ENCODE measurements around the gene TTBK2. TPM values are rescaled to one million over a fixed set of nuclear protein-coding genes. Genes with fewer than 3 reads are reported as not detected.

Gene TTBK2
- total and polyA plus RNA-seq, 3 experiments from 2014 or later = 9.3 to 11.4 (median 11.1) TPM

DNA sequence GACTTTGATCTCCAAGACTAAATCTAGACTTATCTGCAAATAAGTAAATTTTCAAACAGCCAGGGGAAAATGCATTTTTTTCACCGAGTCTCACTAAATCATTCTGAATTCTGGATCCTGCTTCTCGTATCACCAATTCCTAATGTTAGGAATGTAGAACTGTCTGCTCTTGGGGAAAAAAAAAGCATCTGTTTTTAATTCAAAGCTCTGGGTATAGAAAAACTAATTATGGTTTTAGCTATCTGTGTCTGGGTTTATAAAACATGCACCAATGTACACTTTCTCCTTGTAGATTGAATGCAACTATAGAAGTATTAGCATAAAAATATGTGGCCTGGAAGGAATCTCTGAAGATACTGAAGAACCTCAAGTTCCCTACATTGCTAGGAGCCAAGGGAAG is 178.9 kb downstream of the TTBK2 start:
- peaks cover 5 to 23% (median 10%) of the 10 kb centered on the region in 3 donors for H3K36me3 Mint-ChIP-seq
- Histone ChIP-seq H3K4me1 (ENCODE audit: insufficient read depth, low read length) (peaks cover 6% of the 10 kb centered on the region), H3K27me3 (ENCODE audit: insufficient read depth, low read length, poor library complexity, severe bottlenecking) (no peaks in the 10 kb centered on the region), H3K9me3 (ENCODE audit: low read length) (no peaks in the 10 kb centered on the region), H3K4me3 (ENCODE audit: low read length) (no peak overlapping the region), H3K36me3 (ENCODE audit: insufficient read depth, low read length) (no peaks in the 10 kb centered on the region), H3K27ac (ENCODE audit: low read depth, low read length) (no peak overlapping the region)
- H3K4me3 Mint-ChIP-seq = peak overlapping the region in 1 of 7 donors; percentile 7
- ChIA-PET CTCF (no interaction called here), POLR2A (no interaction called here)
- DNase-seq = no peak
- H3K9me3 Mint-ChIP-seq = no peaks in the 10 kb centered on the region
- peaks cover 6% of the 10 kb centered on the region in 3 donors for H3K4me1 Mint-ChIP-seq
- no peaks in the 10 kb centered on the region for H3K27me3 Mint-ChIP-seq
- no peak overlapping the region for H3K27ac Mint-ChIP-seq

DNA sequence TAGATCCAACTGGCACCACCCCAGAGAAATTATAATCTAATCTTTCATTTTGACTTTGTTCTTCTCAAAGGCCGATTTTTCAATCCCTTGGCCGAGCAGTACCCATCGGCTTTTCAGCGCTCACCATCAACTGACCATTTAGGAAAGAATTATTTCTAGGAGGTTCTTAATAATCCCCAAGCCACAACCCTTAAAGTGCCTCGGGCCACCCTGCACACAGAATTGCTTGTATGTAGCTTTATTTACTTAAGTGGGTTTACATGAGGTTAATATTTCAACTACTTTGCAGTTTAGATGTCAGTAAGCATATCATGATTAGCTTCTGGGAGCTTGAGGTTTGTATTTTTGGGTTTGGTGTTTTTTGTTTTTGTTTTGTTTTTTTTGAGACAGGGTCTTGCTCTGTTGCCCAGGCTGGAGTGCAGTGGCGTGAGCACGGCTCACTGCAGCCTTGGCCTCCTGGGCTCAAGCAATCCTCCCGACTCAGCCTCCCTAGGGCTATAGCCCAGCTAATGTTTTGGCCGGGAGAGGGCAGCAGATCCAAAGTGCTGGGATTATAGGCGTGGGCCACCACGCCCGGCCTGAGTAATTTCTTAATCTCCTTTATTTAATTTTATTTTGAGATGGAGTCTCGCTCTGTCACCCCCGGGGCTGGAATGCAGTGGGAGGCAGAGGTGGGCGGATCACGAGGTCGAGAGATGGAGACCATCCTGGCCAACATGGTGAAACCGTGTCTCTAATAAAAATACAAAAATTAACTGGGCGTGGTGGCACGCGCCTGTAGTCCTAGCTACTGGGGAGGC is 182.8 kb downstream of the TTBK2 start:
- CTCF ChIA-PET = interaction anchor here (0.9 to 1.9 kb wide), 2 partner anchors 34 to 188 kb away, joined by 3 to 4 read pairs; no protein-coding TSS in a partner anchor
- POLR2A ChIA-PET = no interaction called here

DNA sequence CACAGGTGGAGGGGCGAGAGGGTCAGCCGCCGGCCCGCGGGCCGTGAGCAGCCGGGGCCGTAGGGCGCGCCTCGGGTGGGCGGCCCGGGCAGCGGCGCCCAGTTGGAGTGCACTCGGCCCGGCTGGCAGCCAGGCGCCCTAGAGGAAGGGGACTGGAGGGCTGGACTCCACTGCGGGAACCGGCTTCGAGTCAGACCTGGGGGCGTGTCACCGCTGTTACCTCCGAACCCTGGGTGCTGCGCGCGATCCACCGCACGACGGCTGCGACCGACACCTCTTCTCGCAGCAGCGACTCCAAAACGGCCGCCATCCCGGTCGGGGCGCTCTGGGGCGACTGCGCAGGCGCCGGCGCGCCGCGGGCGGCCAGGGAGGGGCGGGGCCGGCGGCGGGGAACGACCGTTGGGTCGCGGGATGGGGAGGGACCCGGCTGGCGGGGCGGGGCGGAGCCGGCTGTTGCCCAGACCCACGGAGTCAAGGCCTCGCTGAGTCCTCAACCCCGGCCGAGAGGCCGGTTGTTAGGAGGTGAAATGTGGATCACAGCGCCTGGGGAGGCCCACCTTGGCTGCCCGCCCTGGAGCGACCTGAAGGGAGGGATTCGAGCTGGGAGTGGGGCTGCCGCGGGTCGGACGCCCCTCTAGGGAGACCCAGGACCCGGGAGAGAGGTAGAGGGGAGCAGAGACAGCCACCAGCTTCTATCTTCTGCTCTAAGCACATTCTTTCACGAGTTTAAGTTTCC is 183.6 kb downstream of the TTBK2 start, which contains the start of gene CDAN1:
Gene CDAN1, minus strand, starts transcription at position 336 of the 736 bp plus-strand sequence. Its CDS starts 26 bp downstream, at position 310.
- peak; percentile 85 to 94 (median 91) for DNase-seq
- peaks cover 0 to 33% (median 9%) of the 10 kb centered on the region in 3 donors for H3K36me3 Mint-ChIP-seq
- CTCF ChIA-PET = interaction anchor here (0.9 to 1.9 kb wide), 2 partner anchors 33 to 189 kb away, joined by 3 to 4 read pairs; no protein-coding TSS in a partner anchor
- POLR2A ChIA-PET = no interaction called here
- H3K9me3 ChIP-seq (ENCODE audit: low read length) = no peaks in the 10 kb centered on the region
- H3K9me3 Mint-ChIP-seq = no peaks in the 10 kb centered on the region
- no peaks in the 10 kb centered on the region for H3K27me3 ChIP-seq (ENCODE audit: insufficient read depth, low read length, poor library complexity, severe bottlenecking)
- peak within 1 kb of the TSS; percentile 73 for H3K27ac ChIP-seq (ENCODE audit: low read depth, low read length)
- H3K4me3 Mint-ChIP-seq = peak within 1 kb of the TSS; percentile 81 to 93 (median 82)
- no peaks in the 10 kb centered on the region for H3K27me3 Mint-ChIP-seq
- peaks cover 16 to 28% (median 24%) of the 10 kb centered on the region in 3 donors for H3K4me1 Mint-ChIP-seq
- H3K27ac Mint-ChIP-seq = peak within 1 kb of the TSS; percentile 74 to 88 (median 88)
- H3K4me1 ChIP-seq (ENCODE audit: insufficient read depth, low read length) = peaks cover 12% of the 10 kb centered on the region
- peaks cover 11% of the 10 kb centered on the region for H3K36me3 ChIP-seq (ENCODE audit: insufficient read depth, low read length)
- peak within 1 kb of the TSS; percentile 79 for H3K4me3 ChIP-seq (ENCODE audit: low read length)

More for the DNA sequence above, 182.8 kb downstream of the TTBK2 start:
- DNase-seq = no peak
- peaks cover 14 to 26% (median 20%) of the 10 kb centered on the region in 3 donors for H3K4me1 Mint-ChIP-seq
- peak overlapping the region; percentile 74 to 88 (median 87) for H3K27ac Mint-ChIP-seq
- no peaks in the 10 kb centered on the region for H3K27me3 Mint-ChIP-seq
- peak overlapping the region; percentile 73 for H3K27ac ChIP-seq (ENCODE audit: low read depth, low read length)
- H3K36me3 ChIP-seq (ENCODE audit: insufficient read depth, low read length) = peaks cover 9% of the 10 kb centered on the region
- H3K4me3 Mint-ChIP-seq = peak overlapping the region; percentile 78 to 93 (median 82)
- H3K9me3 Mint-ChIP-seq = no peaks in the 10 kb centered on the region
- H3K4me1 ChIP-seq (ENCODE audit: insufficient read depth, low read length) = peaks cover 12% of the 10 kb centered on the region
- no peaks in the 10 kb centered on the region for H3K27me3 ChIP-seq (ENCODE audit: insufficient read depth, low read length, poor library complexity, severe bottlenecking)
- no peaks in the 10 kb centered on the region for H3K9me3 ChIP-seq (ENCODE audit: low read length)
- peak overlapping the region; percentile 79 for H3K4me3 ChIP-seq (ENCODE audit: low read length)
- peaks cover 0 to 25% (median 9%) of the 10 kb centered on the region in 3 donors for H3K36me3 Mint-ChIP-seq

DNA sequence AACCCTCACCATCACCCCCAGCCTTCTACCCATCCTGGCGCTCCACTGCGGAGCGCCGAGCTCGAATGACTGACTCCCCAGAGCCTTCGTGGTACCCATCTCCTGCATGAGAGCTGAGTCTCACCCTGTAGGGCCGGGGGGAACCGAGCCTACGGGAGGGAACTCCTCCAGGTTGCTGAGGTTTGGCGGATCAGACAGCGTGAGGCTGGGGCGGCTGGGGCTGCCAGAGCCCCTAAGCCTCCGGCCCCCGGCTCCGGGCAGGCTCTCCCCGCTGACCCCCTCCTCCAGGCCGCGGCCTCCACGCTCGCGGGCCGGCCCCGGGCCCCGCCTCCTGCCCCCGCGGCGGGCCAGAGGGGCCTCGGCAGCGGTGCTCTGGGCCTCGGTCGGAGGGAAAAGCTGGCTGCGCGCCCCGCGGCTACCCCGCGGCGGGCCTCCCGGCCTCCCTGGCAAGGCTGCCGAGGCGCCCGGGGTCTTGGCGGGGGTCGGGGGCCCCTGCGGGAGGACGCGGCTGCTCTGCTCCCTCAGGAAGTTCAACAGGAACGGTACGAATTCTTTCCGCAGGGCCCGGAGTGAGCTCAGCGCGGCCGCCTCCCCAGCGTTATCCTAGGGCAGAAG is 184.3 kb downstream of the TTBK2 start:
- peak overlapping the region; percentile 73 for H3K27ac ChIP-seq (ENCODE audit: low read depth, low read length)
- no peaks in the 10 kb centered on the region for H3K9me3 Mint-ChIP-seq
- H3K36me3 ChIP-seq (ENCODE audit: insufficient read depth, low read length) = peaks cover 17% of the 10 kb centered on the region
- peaks cover 12% of the 10 kb centered on the region for H3K4me1 ChIP-seq (ENCODE audit: insufficient read depth, low read length)
- H3K27me3 Mint-ChIP-seq = no peaks in the 10 kb centered on the region
- peak overlapping the region; percentile 80 to 92 (median 82) for H3K4me3 Mint-ChIP-seq
- peak overlapping the region; percentile 79 for H3K4me3 ChIP-seq (ENCODE audit: low read length)
- ChIA-PET CTCF (interaction anchor here (0.7 to 1.6 kb wide), 2 partner anchors 14 to 190 kb away, joined by 3 to 5 read pairs; no protein-coding TSS in a partner anchor), POLR2A (no interaction called here)
- peak overlapping the region in 7 of 8 donors; percentile 46 to 88 (median 69) for H3K27ac Mint-ChIP-seq
- H3K27me3 ChIP-seq (ENCODE audit: insufficient read depth, low read length, poor library complexity, severe bottlenecking) = no peaks in the 10 kb centered on the region
- H3K4me1 Mint-ChIP-seq = peaks cover 16 to 28% (median 24%) of the 10 kb centered on the region in 3 donors
- peaks cover 0 to 38% (median 9%) of the 10 kb centered on the region in 3 donors for H3K36me3 Mint-ChIP-seq
- no peaks in the 10 kb centered on the region for H3K9me3 ChIP-seq (ENCODE audit: low read length)
- DNase-seq = peak in 2 of 5 donors; percentile 5 to 20

DNA sequence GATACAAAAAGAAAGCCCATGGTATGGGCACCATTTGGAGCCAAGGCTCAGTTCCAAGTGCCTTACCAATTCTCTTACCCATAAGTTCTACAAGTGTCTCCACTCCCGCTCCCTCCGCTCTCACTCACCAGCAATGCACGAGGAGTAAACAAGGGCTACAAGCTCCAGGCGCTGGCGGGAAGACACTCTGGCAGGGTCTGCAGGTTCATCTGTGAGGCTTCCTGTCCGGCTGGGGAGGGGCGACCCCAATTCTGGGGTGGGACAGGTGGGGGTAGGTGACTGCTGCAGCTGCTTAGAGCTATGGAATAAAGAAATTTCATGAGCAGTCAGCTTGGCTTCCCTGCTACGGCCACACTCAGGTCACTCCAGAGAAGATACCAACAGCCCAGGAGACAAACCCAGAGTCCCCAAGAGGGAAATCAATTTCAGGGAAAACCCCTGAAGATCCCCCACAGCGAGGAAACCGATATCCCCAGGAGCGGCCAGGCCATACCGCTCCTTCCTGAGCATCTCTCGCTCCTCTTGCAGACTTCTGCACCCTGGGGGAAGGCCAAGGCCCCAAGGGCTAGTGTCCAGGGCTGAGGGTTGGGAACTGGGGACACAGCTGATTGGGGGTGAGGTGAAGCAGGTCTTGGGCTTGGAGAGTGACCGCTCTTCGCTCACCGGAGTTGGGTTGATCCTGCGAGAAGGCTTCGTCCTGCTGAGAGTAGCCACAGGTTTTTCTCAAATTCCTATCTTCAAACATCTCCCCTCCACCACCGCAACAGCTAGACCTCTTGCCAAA is 185.0 kb downstream of the TTBK2 start:
- peaks cover 21% of the 10 kb centered on the region for H3K36me3 ChIP-seq (ENCODE audit: insufficient read depth, low read length)
- Mint-ChIP-seq H3K4me3 (peak overlapping the region; percentile 80 to 92 (median 82)), H3K27ac (peak overlapping the region in 7 of 8 donors; percentile 46 to 88 (median 69)), H3K4me1 (peaks cover 16 to 28% (median 24%) of the 10 kb centered on the region in 3 donors), H3K27me3 (no peaks in the 10 kb centered on the region), H3K9me3 (no peaks in the 10 kb centered on the region), H3K36me3 (peaks cover 0 to 45% (median 8%) of the 10 kb centered on the region in 3 donors)
- peaks cover 12% of the 10 kb centered on the region for H3K4me1 ChIP-seq (ENCODE audit: insufficient read depth, low read length)
- H3K27ac ChIP-seq (ENCODE audit: low read depth, low read length) = peak overlapping the region; percentile 73
- no peaks in the 10 kb centered on the region for H3K27me3 ChIP-seq (ENCODE audit: insufficient read depth, low read length, poor library complexity, severe bottlenecking)
- DNase-seq = no peak
- ChIA-PET POLR2A (no interaction called here), CTCF (interaction anchor here (0.7 to 1.6 kb wide), 2 partner anchors 14 to 191 kb away, joined by 3 to 5 read pairs; no protein-coding TSS in a partner anchor)
- no peaks in the 10 kb centered on the region for H3K9me3 ChIP-seq (ENCODE audit: low read length)
- peak overlapping the region; percentile 79 for H3K4me3 ChIP-seq (ENCODE audit: low read length)

DNA sequence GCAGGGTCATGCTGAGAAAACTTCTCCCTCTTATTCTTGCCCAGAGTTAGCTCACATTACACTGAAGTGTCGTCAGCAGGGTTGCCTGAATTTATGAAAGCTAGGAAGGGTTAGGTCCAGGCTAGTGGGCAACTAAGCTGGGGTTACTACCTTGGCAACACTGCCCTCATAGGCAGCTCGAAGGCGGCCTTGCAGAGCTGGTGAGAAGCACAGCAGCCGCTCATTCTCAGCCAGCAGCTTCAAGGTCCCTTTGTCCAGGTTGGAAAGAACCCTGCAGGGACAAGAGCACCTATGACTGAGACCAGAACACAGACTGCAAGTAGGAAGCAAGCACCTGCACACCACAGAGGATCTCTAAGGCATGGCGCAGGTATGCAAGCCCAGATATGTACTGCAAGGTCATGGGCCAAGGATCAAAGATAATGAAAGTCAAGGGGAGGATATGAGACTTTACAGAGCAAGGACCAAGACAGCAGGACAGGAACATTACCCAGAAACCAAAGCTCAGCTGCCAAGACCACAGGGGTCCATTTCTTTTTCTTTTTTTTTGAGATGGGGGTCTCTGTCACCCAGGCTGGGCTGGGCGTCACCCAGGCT is 186.4 kb downstream of the TTBK2 start:
- no peaks in the 10 kb centered on the region for H3K27me3 ChIP-seq (ENCODE audit: insufficient read depth, low read length, poor library complexity, severe bottlenecking)
- DNase-seq = no peak
- Mint-ChIP-seq H3K27ac (peak overlapping the region in 6 of 8 donors; percentile 45 to 85 (median 66)), H3K36me3 (peaks cover 0 to 57% (median 7%) of the 10 kb centered on the region in 3 donors), H3K9me3 (no peaks in the 10 kb centered on the region), H3K27me3 (no peaks in the 10 kb centered on the region), H3K4me3 (peak overlapping the region; percentile 24 to 88 (median 71)), H3K4me1 (peaks cover 16 to 28% (median 24%) of the 10 kb centered on the region in 3 donors)
- ChIA-PET CTCF (interaction anchor here (0.7 kb wide), 1 partner anchor 11 kb away, joined by 3 read pairs; no protein-coding TSS in a partner anchor), POLR2A (interaction anchor here (0.6 kb wide), 1 partner anchor 23 kb away, joined by 3 read pairs; no protein-coding TSS in a partner anchor)
- H3K27ac ChIP-seq (ENCODE audit: low read depth, low read length) = no peak overlapping the region
- H3K9me3 ChIP-seq (ENCODE audit: low read length) = no peaks in the 10 kb centered on the region
- H3K4me1 ChIP-seq (ENCODE audit: insufficient read depth, low read length) = peaks cover 12% of the 10 kb centered on the region
- H3K36me3 ChIP-seq (ENCODE audit: insufficient read depth, low read length) = peaks cover 25% of the 10 kb centered on the region
- H3K4me3 ChIP-seq (ENCODE audit: low read length) = no peak overlapping the region
